ENCODE measurements around the gene MRGPRF. TPM values are rescaled to one million over a fixed set of nuclear protein-coding genes. Genes with fewer than 3 reads are reported as not detected.

Gene MRGPRF
- total RNA-seq, 4 donors from 2014 or later: 8.8 to 18.6 (median 10.9) TPM

DNA sequence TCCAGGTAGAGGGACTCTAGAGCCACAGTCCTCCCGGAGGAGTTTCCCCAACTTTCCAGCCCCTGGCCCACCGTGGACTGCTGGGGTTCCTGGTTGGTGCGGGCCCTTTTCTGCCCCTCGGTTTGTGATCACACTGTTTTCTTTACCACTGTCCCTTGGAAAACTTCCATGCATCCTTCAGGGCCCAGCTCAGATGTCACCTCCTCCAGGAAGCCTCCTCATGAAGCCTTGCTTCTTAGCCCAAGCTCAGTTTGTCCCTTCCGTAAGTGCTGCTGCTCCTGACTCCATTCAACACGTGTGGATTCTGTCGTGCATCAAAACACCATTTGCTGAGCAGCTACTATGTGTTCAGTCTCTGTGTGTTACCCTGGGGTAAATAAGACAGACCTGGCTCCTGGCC, 19.8 kb upstream of the MRGPRF start:
- TF ChIP-seq, protein P1, sequence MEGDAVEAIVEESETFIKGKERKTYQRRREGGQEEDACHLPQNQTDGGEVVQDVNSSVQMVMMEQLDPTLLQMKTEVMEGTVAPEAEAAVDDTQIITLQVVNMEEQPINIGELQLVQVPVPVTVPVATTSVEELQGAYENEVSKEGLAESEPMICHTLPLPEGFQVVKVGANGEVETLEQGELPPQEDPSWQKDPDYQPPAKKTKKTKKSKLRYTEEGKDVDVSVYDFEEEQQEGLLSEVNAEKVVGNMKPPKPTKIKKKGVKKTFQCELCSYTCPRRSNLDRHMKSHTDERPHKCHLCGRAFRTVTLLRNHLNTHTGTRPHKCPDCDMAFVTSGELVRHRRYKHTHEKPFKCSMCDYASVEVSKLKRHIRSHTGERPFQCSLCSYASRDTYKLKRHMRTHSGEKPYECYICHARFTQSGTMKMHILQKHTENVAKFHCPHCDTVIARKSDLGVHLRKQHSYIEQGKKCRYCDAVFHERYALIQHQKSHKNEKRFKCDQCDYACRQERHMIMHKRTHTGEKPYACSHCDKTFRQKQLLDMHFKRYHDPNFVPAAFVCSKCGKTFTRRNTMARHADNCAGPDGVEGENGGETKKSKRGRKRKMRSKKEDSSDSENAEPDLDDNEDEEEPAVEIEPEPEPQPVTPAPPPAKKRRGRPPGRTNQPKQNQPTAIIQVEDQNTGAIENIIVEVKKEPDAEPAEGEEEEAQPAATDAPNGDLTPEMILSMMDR (IDR thresholded peaks at IDR 0.05; ENCODE audit: low read depth): no peak

DNA sequence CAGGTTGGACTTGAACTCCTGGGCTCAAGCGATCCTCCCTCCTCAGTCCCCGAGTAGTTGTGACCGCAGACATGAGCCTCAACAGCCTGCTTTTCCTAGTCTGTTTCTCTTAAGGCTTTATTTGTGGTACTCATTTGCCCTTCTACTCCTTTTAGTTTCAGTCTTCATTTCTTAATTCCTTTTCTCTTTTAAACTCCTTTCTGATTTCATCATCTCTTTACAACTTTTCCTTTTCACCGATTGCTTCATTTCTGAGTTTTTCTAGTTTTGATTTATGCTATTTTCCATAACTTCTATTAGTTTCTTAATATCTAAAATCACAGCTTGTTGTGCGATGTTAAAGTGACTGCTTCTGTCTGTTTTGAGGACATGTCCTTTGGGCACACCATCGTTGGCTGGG, 17.3 kb upstream of the MRGPRF start:
- TF ChIP-seq, protein P1 (IDR thresholded peaks at IDR 0.05; ENCODE audit: low read depth): no peak

DNA sequence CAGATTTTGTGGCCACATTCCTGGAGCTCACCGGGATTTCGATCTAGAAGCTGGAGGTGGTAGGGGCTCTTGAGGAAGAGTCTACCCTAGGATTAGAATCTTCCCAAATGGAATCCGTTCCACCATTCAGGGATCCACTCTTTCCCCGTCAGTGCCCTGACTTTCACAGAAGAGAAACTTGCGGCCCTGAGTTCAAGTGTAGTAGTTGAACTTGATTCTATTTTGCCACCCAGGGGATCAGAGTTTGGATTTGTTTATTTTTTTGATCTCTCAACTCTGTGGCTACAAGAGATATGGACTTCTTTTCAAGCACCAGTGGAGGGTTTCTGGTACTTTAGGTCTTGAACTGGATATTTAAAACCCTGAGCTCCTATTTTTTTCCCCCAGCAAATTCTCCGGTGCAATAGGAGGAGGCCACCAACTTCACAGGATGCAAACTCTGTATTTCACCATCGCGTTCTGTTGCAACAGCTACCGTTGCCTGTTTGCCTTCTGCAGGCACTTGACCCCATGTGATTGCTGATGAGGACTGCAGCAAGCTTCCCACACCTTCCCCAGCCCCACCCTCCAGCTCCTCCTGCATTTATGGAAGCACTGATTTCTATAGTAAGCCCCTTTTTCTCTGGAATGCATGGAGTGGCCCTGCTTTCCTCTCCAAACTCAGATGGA, 14.8 kb upstream of the MRGPRF start:
- TF ChIP-seq, protein P1 (IDR thresholded peaks at IDR 0.05; ENCODE audit: low read depth): no peak

DNA sequence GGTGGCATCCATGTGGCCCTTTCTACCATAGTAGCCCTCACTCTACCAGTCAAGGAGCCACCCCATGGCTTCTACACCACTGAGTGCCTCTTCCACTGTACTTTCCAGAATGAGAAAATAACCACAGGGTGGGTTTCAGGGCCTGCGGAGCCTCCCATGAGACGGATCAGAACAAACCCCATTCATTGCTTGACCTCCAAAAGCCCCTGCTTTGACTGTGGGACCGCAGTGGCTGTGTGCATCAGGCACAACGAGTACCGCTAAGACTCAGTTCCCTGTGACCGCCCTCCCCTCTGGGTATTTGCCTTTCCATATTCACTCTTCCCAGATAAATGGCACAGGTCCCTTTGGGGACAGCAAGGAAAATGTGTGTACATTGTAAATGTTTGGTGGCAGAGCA, 11.5 kb upstream of the MRGPRF start:
- TF ChIP-seq, protein P1 (IDR thresholded peaks at IDR 0.05; ENCODE audit: low read depth): no peak

DNA sequence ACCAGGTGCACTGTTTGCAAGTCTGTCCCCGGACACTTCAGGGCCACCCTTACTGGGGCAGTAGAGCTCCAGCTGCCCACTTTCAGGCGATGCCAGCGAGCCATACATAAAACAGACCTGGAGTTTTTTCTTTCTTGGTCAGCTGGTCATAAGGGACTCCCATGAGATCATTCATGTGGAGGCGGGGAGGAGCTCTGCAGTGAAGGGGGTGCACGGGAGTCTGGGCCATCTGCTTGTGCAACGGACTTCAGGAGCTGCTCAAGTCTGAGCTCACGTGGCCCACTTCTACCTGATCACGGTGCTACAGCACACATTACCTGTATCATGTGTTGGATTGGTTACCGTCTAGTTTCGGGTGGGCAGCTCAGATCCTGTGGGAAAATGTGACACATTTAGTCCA, 9.2 kb upstream of the MRGPRF start:
- TF ChIP-seq, protein P1 (IDR thresholded peaks at IDR 0.05; ENCODE audit: low read depth): no peak

DNA sequence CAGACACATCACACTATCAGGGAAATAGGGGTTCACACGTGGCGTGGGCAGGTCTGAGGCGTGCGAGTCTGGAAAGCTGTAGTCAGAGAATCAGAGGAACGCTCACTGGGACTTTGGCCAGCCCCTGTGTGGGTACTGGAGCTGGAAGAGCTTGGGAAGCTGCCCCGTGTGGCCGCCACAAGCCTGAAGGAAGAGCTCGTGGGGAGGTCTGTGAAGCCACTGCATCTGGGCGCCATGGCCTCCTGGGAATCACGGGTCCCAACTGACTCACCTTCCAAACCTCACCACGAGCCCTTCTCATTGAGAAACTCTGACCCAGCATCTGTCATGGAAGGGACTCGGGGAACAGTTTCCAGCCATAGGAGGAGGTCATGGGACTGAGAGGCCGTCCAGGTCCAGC, 5.9 kb upstream of the MRGPRF start:
- TF ChIP-seq, protein P1 (IDR thresholded peaks at IDR 0.05; ENCODE audit: low read depth): no peak

DNA sequence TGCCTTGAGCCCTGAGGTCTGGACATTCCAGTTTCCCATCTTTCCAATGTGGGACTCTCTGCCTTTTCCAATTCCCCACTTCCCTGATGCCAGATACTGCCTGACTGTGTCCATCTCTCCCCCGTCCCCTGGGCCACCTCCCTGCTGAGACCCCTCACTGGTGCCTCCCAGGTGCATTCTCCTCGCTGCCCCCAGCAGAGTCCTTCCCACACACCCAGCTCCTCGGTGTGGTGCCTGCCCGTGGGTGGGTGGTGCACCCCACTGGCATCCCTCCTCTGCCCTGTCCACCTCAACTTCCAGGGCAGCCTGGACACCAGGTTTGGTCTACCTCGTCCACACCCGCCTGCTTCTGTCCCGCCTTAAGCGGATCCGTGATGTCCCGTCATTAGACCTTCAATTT, 4.9 kb upstream of the MRGPRF start:
- TF ChIP-seq, protein P1 (IDR thresholded peaks at IDR 0.05; ENCODE audit: low read depth): no peak
